Measurements from ENCODE around the gene PIRT. TPM values are rescaled to one million over a fixed set of nuclear protein-coding genes. Genes with fewer than 3 reads are reported as not detected.

Gene PIRT
- total RNA-seq, 4 donors from 2014 or later: not detected

GRCh38 chr17:10836966-10837590, 809 bp downstream of the PIRT start:
- Histone ChIP-seq H3K27ac (no peak overlapping the region), H3K4me3 (replicated peaks in 1 of 3) (no peak overlapping the region), H3K36me3 (no peaks in the 10 kb centered on the region), H3K9me3 (no peaks in the 10 kb centered on the region), H3K4me1 (no peaks in the 10 kb centered on the region), H3K27me3 (no peaks in the 10 kb centered on the region)
- intact Hi-C loops (cut with DNase I): no loop called here
- DNase-seq: no peak
- WGBS, 2 donors: 68 to 78% methylated on average over 13 to 15 of the region's 15 CpGs
- TF ChIP-seq, protein P1, sequence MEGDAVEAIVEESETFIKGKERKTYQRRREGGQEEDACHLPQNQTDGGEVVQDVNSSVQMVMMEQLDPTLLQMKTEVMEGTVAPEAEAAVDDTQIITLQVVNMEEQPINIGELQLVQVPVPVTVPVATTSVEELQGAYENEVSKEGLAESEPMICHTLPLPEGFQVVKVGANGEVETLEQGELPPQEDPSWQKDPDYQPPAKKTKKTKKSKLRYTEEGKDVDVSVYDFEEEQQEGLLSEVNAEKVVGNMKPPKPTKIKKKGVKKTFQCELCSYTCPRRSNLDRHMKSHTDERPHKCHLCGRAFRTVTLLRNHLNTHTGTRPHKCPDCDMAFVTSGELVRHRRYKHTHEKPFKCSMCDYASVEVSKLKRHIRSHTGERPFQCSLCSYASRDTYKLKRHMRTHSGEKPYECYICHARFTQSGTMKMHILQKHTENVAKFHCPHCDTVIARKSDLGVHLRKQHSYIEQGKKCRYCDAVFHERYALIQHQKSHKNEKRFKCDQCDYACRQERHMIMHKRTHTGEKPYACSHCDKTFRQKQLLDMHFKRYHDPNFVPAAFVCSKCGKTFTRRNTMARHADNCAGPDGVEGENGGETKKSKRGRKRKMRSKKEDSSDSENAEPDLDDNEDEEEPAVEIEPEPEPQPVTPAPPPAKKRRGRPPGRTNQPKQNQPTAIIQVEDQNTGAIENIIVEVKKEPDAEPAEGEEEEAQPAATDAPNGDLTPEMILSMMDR (IDR thresholded peaks at IDR 0.05): no peak
- TF ChIP-seq POLR2A (IDR thresholded peaks at IDR 0.05): no peak

GRCh38 chr17:10836145-10836544, 1.7 kb downstream of the PIRT start:
- Histone ChIP-seq H3K36me3 (no peaks in the 10 kb centered on the region), H3K27me3 (no peaks in the 10 kb centered on the region), H3K9me3 (no peaks in the 10 kb centered on the region), H3K4me3 (replicated peaks in 1 of 3) (no peak overlapping the region), H3K27ac (no peak overlapping the region), H3K4me1 (no peaks in the 10 kb centered on the region)
- intact Hi-C loops (cut with DNase I): no loop called here
- no peak for TF ChIP-seq POLR2A (IDR thresholded peaks at IDR 0.05)
- TF ChIP-seq, protein P1 (IDR thresholded peaks at IDR 0.05): no peak
- 75 to 80% methylated on average over 7 of the region's 7 CpGs for WGBS, 2 donors
- DNase-seq: no peak

- no peak overlapping the region for H3K4me3 ChIP-seq (replicated peaks in 1 of 3)
- DNase-seq: no peak
- H3K4me1 ChIP-seq: no peaks in the 10 kb centered on the region
- no peaks in the 10 kb centered on the region for H3K9me3 ChIP-seq
- intact Hi-C loops (cut with DNase I): no loop called here
- no peaks in the 10 kb centered on the region for H3K27me3 ChIP-seq
- TF ChIP-seq POLR2A (IDR thresholded peaks at IDR 0.05): no peak
- TF ChIP-seq, protein P1 (IDR thresholded peaks at IDR 0.05): no peak
- no peaks in the 10 kb centered on the region for H3K36me3 ChIP-seq
- 95 to 96% methylated on average over 3 to 5 of the region's 5 CpGs for WGBS, 2 donors
- H3K27ac ChIP-seq: no peak overlapping the region
Observed at GRCh38 chr17:10831696-10832095, 6.2 kb downstream of the PIRT start.

- TF ChIP-seq, protein P1 (IDR thresholded peaks at IDR 0.05): no peak
- no peak for TF ChIP-seq POLR2A (IDR thresholded peaks at IDR 0.05)
- no peak for DNase-seq
- Histone ChIP-seq H3K36me3 (no peaks in the 10 kb centered on the region), H3K4me1 (no peaks in the 10 kb centered on the region), H3K9me3 (no peaks in the 10 kb centered on the region), H3K27ac (no peak overlapping the region), H3K4me3 (replicated peaks in 1 of 3) (no peak overlapping the region), H3K27me3 (no peaks in the 10 kb centered on the region)
- intact Hi-C loops (cut with DNase I): no loop called here
- 72 to 75% methylated on average over 5 of the region's 5 CpGs for WGBS, 2 donors
Observed at GRCh38 chr17:10827898-10828552, 9.9 kb downstream of the PIRT start.

DNA sequence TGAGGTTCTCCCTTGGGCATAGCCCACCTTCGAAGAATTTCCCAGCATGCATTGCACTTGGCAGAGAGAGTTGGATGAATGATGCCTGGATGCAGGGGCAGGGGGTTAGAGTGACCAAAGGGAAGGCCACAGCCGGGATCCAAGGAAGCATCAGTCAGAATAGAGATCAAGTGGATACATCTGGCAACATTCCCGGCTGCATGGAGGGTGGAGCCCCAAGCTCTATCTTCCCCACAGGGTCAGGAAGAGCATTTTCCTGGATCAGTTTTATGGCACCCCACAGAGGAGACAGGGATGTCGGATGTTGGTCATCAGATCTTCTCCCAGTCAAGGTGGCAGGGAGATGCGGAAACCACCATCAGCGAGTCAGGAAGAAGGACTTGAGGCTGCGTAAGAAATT, 13.0 kb downstream of the PIRT start:
- intact Hi-C loops (cut with DNase I): no loop called here
- H3K27ac ChIP-seq: no peak overlapping the region
- no peaks in the 10 kb centered on the region for H3K27me3 ChIP-seq
- 79 to 80% methylated on average over 7 of the region's 7 CpGs for WGBS, 2 donors
- TF ChIP-seq POLR2A (IDR thresholded peaks at IDR 0.05): no peak
- TF ChIP-seq, protein P1 (IDR thresholded peaks at IDR 0.05): no peak
- H3K36me3 ChIP-seq: no peaks in the 10 kb centered on the region
- H3K9me3 ChIP-seq: no peaks in the 10 kb centered on the region
- DNase-seq: no peak
- H3K4me3 ChIP-seq (replicated peaks in 1 of 3): no peak overlapping the region
- H3K4me1 ChIP-seq: no peaks in the 10 kb centered on the region

Data from thyroid gland (tissue), 4 donors.